K562 (cell line): ENCODE data around the gene SMG5. TPM values are rescaled to one million over a fixed set of nuclear protein-coding genes. Genes with fewer than 3 reads are reported as not detected.

Experiments used
- ATAC-seq: fragments of 200-7000 bp; cut with Tn5 transposase; 3 replicates; pipeline ENCODE4 v1.9.1; 2020; ENCODE audit warnings: moderate library complexity
- BruUV-seq: library from RNA; stranded (reverse); fragments of 400-500 nt; replicated peaks from 2 replicates; lab custom pipeline; 2021; lab: Mats Ljungman, UMichigan
- CTCF ChIA-PET: fragments of 300-600 bp; formaldehyde crosslinking; extraction: SDS; loops from one replicate; lab custom pipeline; 2021; ENCODE audit warnings: low intra/inter-chr PET ratio; lab: Yijun Ruan, JAX
- POLR2A ChIA-PET: fragments of 300-600, 350-650 bp; sonication (Branson Sonifier 250); formaldehyde crosslinking; extraction: SDS; loops from one replicate; lab custom pipeline; 2021; ENCODE audit warnings: antibody characterized with exemption, inconsistent platforms; lab: Yijun Ruan, JAX
- DNase-seq, 4 experiments: peaks; one replicate each; pipeline versions ENCODE4 v3.0.0 to v3.0.0-alpha.2; 2011 to 2018; ENCODE audit warnings: low spot score in 3 of 4, mixed read lengths in 3 of 4; ENCODE audit errors: extremely low read depth in 1 of 4
- FAIRE-seq: peaks from 2 replicates; lab custom pipeline; 2011; peaks lifted over from hg19 to GRCh38; lab: Jason Lieb, UNC
- H2AFZ ChIP-seq: 2 replicates; pipeline ENCODE4 v1.6.0; 2011; ENCODE audit warnings: low read depth, low read length, control low read depth, inconsistent platforms
- H3K27ac ChIP-seq: fragments of 200-600 bp; 3 replicates; pipeline ENCODE4 v1.8.0; 2011; ENCODE audit warnings: low read depth, mild to moderate bottlenecking, control low read depth, inconsistent platforms, low read length, moderate library complexity, mixed read lengths; ENCODE audit errors: extremely low read depth
- H3K27me3 ChIP-seq, 2 experiments: fragments of 300-600 bp in 1 of 2; 2 replicates in 1 of 2; 3 replicates in 1 of 2; pipeline versions ENCODE4 v1.6.0 to v1.8.0; 2011; ENCODE audit warnings: inconsistent platforms in 2 of 2, low read length in 2 of 2, mild to moderate bottlenecking in 1 of 2, mixed read lengths in 1 of 2, moderate library complexity in 1 of 2; ENCODE audit not compliant: control insufficient read depth in 2 of 2, insufficient read depth in 2 of 2
- H3K36me3 ChIP-seq: fragments of 300-600 bp; 3 replicates; pipeline ENCODE4 v1.8.0; 2011; ENCODE audit warnings: mild to moderate bottlenecking, low read length, inconsistent platforms; ENCODE audit not compliant: control insufficient read depth, insufficient read depth
- H3K4me1 ChIP-seq, 2 experiments: fragments of 200-600 bp in 1 of 2; replicated peaks in 1 of 2; 2 replicates in 1 of 2; 3 replicates in 1 of 2; pipeline versions ENCODE4 v1.5.1 to v1.8.0; 2011; ENCODE audit warnings: inconsistent platforms in 2 of 2, low read length in 2 of 2, mild to moderate bottlenecking in 1 of 2, mixed read lengths in 1 of 2, moderate library complexity in 1 of 2; ENCODE audit not compliant: control insufficient read depth in 2 of 2, insufficient read depth in 2 of 2
- H3K4me2 ChIP-seq: 2 replicates; pipeline ENCODE4 v1.6.1; 2011; ENCODE audit warnings: low read length, control low read depth, inconsistent platforms, mixed read lengths; ENCODE audit not compliant: insufficient read depth
- H3K4me3 ChIP-seq: fragments of 200-600 bp; sonication (generic), shearing (Covaris generic); 2 replicates; pipeline ENCODE4 v1.5.1; 2016; ENCODE audit warnings: control low read depth, inconsistent platforms
- H3K79me2 ChIP-seq: fragments of 200-600 bp; 3 replicates; pipeline ENCODE4 v1.8.0; 2011; ENCODE audit warnings: low read length, inconsistent platforms; ENCODE audit not compliant: control insufficient read depth, insufficient read depth
- H3K9ac ChIP-seq, 2 experiments: 2 replicates each; pipeline versions ENCODE4 v1.6.0 to v1.6.1; 2011; ENCODE audit warnings: low read depth in 2 of 2, low read length in 2 of 2, control low read depth in 1 of 2, inconsistent platforms in 1 of 2, mild to moderate bottlenecking in 1 of 2, mixed read lengths in 1 of 2; ENCODE audit not compliant: insufficient read depth in 1 of 2
- H3K9me1 ChIP-seq: one replicate; pipeline ENCODE4 v1.6.0; 2011; ENCODE audit warnings: inconsistent platforms, mild to moderate bottlenecking, low read length, moderate library complexity; ENCODE audit not compliant: control insufficient read depth, insufficient read depth
- H3K9me3 ChIP-seq: replicated peaks from 2 replicates; pipeline ENCODE4 v1.5.1; 2011; ENCODE audit warnings: low read depth, low read length, inconsistent platforms; ENCODE audit not compliant: control insufficient read depth, insufficient read depth
- H4K20me1 ChIP-seq: replicated peaks from 2 replicates; pipeline ENCODE4 v1.6.1; 2011; ENCODE audit warnings: low read length, inconsistent platforms, mixed read lengths; ENCODE audit not compliant: control insufficient read depth, insufficient read depth
- CREB3 ChIP-seq: fragments of 450-650 bp; conservative IDR thresholded peaks from 2 replicates; pipeline ENCODE4 v1.6.1; 2016; ENCODE audit warnings: missing genetic modification characterization, low read depth, mild to moderate bottlenecking, missing compliant biosample characterization, moderate library complexity
- E2F3 ChIP-seq: fragments of 250-450 bp; sonication (Bioruptor Pico); IDR thresholded peaks from 2 replicates; pipeline ENCODE4 v1.4.0; 2020; ENCODE audit warnings: mild to moderate bottlenecking
- HDAC6 ChIP-seq: IDR thresholded peaks from 2 replicates; pipeline ENCODE4 v1.6.1; 2012; ENCODE audit warnings: low read depth, mild to moderate bottlenecking, control low read depth, inconsistent platforms, low read length, moderate library complexity
- HLTF ChIP-seq: fragments of 450-650 bp; IDR thresholded peaks from 2 replicates; pipeline ENCODE4 v1.6.1; 2016
- LEF1 ChIP-seq: fragments of 450-650 bp; IDR thresholded peaks from 2 replicates; pipeline ENCODE4 v1.6.1; 2016; ENCODE audit warnings: mild to moderate bottlenecking
- MAX ChIP-seq: sonication (generic); formaldehyde crosslinking; IDR thresholded peaks from 2 replicates; pipeline ENCODE4 v1.9.0; 2022; ENCODE audit warnings: mild to moderate bottlenecking, missing genetic modification reagents
- MEF2D ChIP-seq: conservative IDR thresholded peaks from 2 replicates; pipeline ENCODE4 v1.6.1; 2016; ENCODE audit warnings: low read depth, missing genetic modification characterization, missing compliant biosample characterization
- TCFL5 ChIP-seq: fragments of 250-450 bp; sonication (Bioruptor Pico); conservative IDR thresholded peaks from 2 replicates; pipeline ENCODE4 v1.6.1; 2021; ENCODE audit warnings: mild to moderate bottlenecking, moderate library complexity, matching md5 sums
- THAP12 ChIP-seq: fragments of 250-450 bp; sonication (Bioruptor Pico); IDR thresholded peaks from 2 replicates; pipeline ENCODE4 v1.9.0; 2021; ENCODE audit warnings: mild to moderate bottlenecking, inconsistent platforms
- TSHZ1 ChIP-seq: fragments of 250-450 bp; sonication (Bioruptor Pico); IDR thresholded peaks from 2 replicates; pipeline ENCODE4 v1.4.0; 2020; ENCODE audit warnings: mild to moderate bottlenecking, moderate library complexity
- ZNF436 ChIP-seq: fragments of 250-450, 450-650 bp; sonication (Bioruptor Pico); formaldehyde crosslinking; IDR thresholded peaks from 2 replicates; pipeline ENCODE4 v1.7.0; 2020; ENCODE audit warnings: mild to moderate bottlenecking
- ZNF707 ChIP-seq: fragments of 250-450 bp; sonication (Bioruptor Pico); conservative IDR thresholded peaks from 2 replicates; pipeline ENCODE4 v1.8.0; 2022; ENCODE audit warnings: inconsistent platforms, mild to moderate bottlenecking, moderate library complexity
- ZNF766 ChIP-seq: fragments of 200-800 bp; sonication (Bioruptor generic); conservative IDR thresholded peaks from 2 replicates; pipeline ENCODE4 v1.6.1; 2016; ENCODE audit warnings: missing genetic modification characterization, missing compliant biosample characterization
- in situ Hi-C: fragments of 300-500 bp; cut with MboI; formaldehyde crosslinking; loops from 4 replicates; pipeline ENCODE4 v1.15.0; 2018; ENCODE audit warnings: inconsistent platforms, mixed read lengths
- intact Hi-C: fragments of 100-400 bp; cut with micrococcal nuclease; formaldehyde crosslinking; loops from 2 replicates; pipeline ENCODE4 v1.14.2; 2022
- polyA plus RNA-seq, 8 experiments: library from polyadenylated mRNA; depleted of rRNA in 4 of 8; stranded (reverse) in 5 of 8; unstranded in 3 of 8; fragments of >200 nt; fragmentation: Nextera tagmentation in 2 of 8; fragmentation: Illumina TruSeq in 1 of 8; extraction: Ambion mirVana in 2 of 8; extraction: Trizol in 1 of 8; gene quantifications; 2 replicates each; pipeline versions ENCODE4 v1.2.1 to v1.2.3, GENCODE V29; 2011 to 2014; ENCODE audit warnings: inconsistent platforms in 1 of 8, missing spikeins in 1 of 8
- total RNA-seq, 7 experiments: library from RNA; depleted of rRNA in 6 of 7; stranded (reverse); fragments of >200 nt in 6 of 7; fragmentation: Illumina TruSeq in 2 of 7; extraction: Trizol in 2 of 7; gene quantifications; 2 replicates each; pipeline versions ENCODE4 v1.2.1 to v1.2.3, GENCODE V29; 2011 to 2021; ENCODE audit warnings: low replicate concordance in 1 of 7

SMG5 gene
- total and polyA plus RNA-seq, 9 of the 15 experiments (the other 6 are each of a cell fraction or from before 2014, with no cell fraction given), result 1.4 to 85.9 (median 53.0) TPM

GRCh38 chr1:156203331-156203730 lies 79.3 kb downstream of the SMG5 start:
- BruUV-seq, result no TSS peak
- H3K27ac ChIP-seq, result no peak overlapping the region
- no peak for ATAC-seq
- CTCF ChIA-PET, result no interaction called here
- no peak for TF ChIP-seq ZNF707 (CRISPR knock-in tag)
- no peak for TF ChIP-seq THAP12 (CRISPR knock-in tag)
- no peak for TF ChIP-seq TCFL5 (CRISPR knock-in tag)
- TF ChIP-seq ZNF766 (CRISPR knock-in tag), result no peak
- no peak for TF ChIP-seq MEF2D (tag)
- no peak for TF ChIP-seq MAX
- no peak for TF ChIP-seq E2F3 (CRISPR knock-in tag)
- no peak for TF ChIP-seq HDAC6
- no peak for TF ChIP-seq HLTF
- TF ChIP-seq CREB3 (tag), result no peak
- no peak for TF ChIP-seq TSHZ1 (CRISPR knock-in tag)
- no peak for TF ChIP-seq ZNF436 (CRISPR knock-in tag)
- no peak for TF ChIP-seq LEF1
- H3K9ac ChIP-seq, result no peak overlapping the region
- peak in 1 of 4 experiments; percentile 5 for DNase-seq
- intact Hi-C loops, result no loop called here
- in situ Hi-C loops, result no loop called here
- H3K4me3 ChIP-seq, result no peak overlapping the region
- no peaks in the 10 kb centered on the region for H3K27me3 ChIP-seq
- H3K4me1 ChIP-seq, result peaks cover 0 to 3% of the 10 kb centered on the region in 2 experiments; a peak in 2 of 5 replicates
- POLR2A ChIA-PET, result interaction anchor here (0.6 to 9.2 kb wide), 2 partner anchors 10 to 271 kb away, joined by 4 to 62 read pairs; partner anchors contain the start of gene PMF1
- H3K79me2 ChIP-seq, result peaks cover 17% of the 10 kb centered on the region; the same call in 2 of the 3 replicates
- H3K36me3 ChIP-seq, result peaks cover 65% of the 10 kb centered on the region; the same call in 2 of the 3 replicates
- no peaks in the 10 kb centered on the region for H3K9me1 ChIP-seq
- H2AFZ ChIP-seq, result no peak overlapping the region
- no peaks in the 10 kb centered on the region for H3K9me3 ChIP-seq
- no peak for FAIRE-seq
- peaks cover 4% of the 10 kb centered on the region; the same call in 1 of the 2 replicates for H4K20me1 ChIP-seq
- H3K4me2 ChIP-seq, result no peak overlapping the region
